ENCODE results near the gene B4GALNT1.
"Not testable (repeated sequence)": the region's sequence is repeated elsewhere in the genome, so short reads cannot be mapped to it uniquely, and the experiment has no call there.

B4GALNT1 gene

GRCh38 chr12:57609101-57609780, 23.8 kb downstream of the B4GALNT1 start:
- DNase-seq (ENCODE audit: low read depth in 2 of 2) = no peak

GRCh38 chr12:57607958-57608663, 24.9 kb downstream of the B4GALNT1 start:
- no peak for DNase-seq (ENCODE audit: low read depth in 2 of 2)

GRCh38 chr12:57606821-57607220, 26.2 kb downstream of the B4GALNT1 start:
- DNase-seq (ENCODE audit: low read depth in 2 of 2) = no peak

- DNase-seq (ENCODE audit: low read depth in 2 of 2) = no peak
These were observed 26.6 kb downstream of the B4GALNT1 start for GRCh38 chr12:57606399-57606798.

GRCh38 chr12:57605811-57606311, 27.1 kb downstream of the B4GALNT1 start:
- DNase-seq (ENCODE audit: low read depth in 2 of 2) = no peak

- DNase-seq (ENCODE audit: low read depth in 2 of 2) = no peak
These were observed 27.8 kb downstream of the B4GALNT1 start for GRCh38 chr12:57604992-57605810.

- no peak for DNase-seq (ENCODE audit: low read depth in 2 of 2)
These were observed 28.5 kb downstream of the B4GALNT1 start, which contains the start of gene DTX3 for GRCh38 chr12:57604454-57604991. Gene DTX3, plus strand, starts transcription at chr12:57604824. Its CDS starts 1,694 bp downstream, at chr12:57606518.

GRCh38 chr12:57603815-57604453, 29.1 kb downstream of the B4GALNT1 start:
- DNase-seq (ENCODE audit: low read depth in 2 of 2) = no peak

- no peak for DNase-seq (ENCODE audit: low read depth in 2 of 2)
These were observed 29.7 kb downstream of the B4GALNT1 start for GRCh38 chr12:57603324-57603723.

GRCh38 chr12:57602544-57602943, 30.5 kb downstream of the B4GALNT1 start:
- DNase-seq (ENCODE audit: low read depth in 2 of 2) = no peak

- DNase-seq (ENCODE audit: low read depth in 2 of 2) = no peak
These were observed 32.6 kb downstream of the B4GALNT1 start for GRCh38 chr12:57600395-57600794.

GRCh38 chr12:57593187-57593586, 39.8 kb downstream of the B4GALNT1 start:
- DNase-seq (ENCODE audit: low read depth in 2 of 2) = no peak

GRCh38 chr12:57592551-57593165, 40.3 kb downstream of the B4GALNT1 start:
- DNase-seq (ENCODE audit: low read depth in 2 of 2) = no peak

GRCh38 chr12:57591782-57592325, 41.1 kb downstream of the B4GALNT1 start:
- no peak for DNase-seq (ENCODE audit: low read depth in 2 of 2)

- DNase-seq (ENCODE audit: low read depth in 2 of 2) = peak; percentile 57 to 66
These were observed 41.9 kb downstream of the B4GALNT1 start, which contains the start of gene PIP4K2C for GRCh38 chr12:57590864-57591781. Gene PIP4K2C, plus strand, starts transcription at chr12:57591192. Its CDS starts 98 bp downstream, at chr12:57591290.

GRCh38 chr12:57590479-57590863, 42.5 kb downstream of the B4GALNT1 start:
- DNase-seq (ENCODE audit: low read depth in 2 of 2) = no peak

- not testable (repeated sequence) for DNase-seq (ENCODE audit: low read depth in 2 of 2)
These were observed 43.9 kb downstream of the B4GALNT1 start for GRCh38 chr12:57588951-57589610.

GRCh38 chr12:57586832-57587429, 46.1 kb downstream of the B4GALNT1 start:
- no peak for DNase-seq (ENCODE audit: low read depth in 2 of 2)
